ENCODE results near the gene DNAH6. TPM values are rescaled to one million over a fixed set of nuclear protein-coding genes. Genes with fewer than 3 reads are reported as not detected.
"Not testable (repeated sequence)": the region's sequence is repeated elsewhere in the genome, so short reads cannot be mapped to it uniquely, and the experiment has no call there.

DNAH6 gene
- total RNA-seq, 3 donors from 2014 or later, result 0.03 to 0.19 (median 0.11) TPM

- DNase-seq, result no peak
- Mint-ChIP-seq H3K4me3 (no peak overlapping the region), H3K4me1 (ENCODE audit: low read depth) (peaks cover 11% of the 10 kb centered on the region), H3K9me3 (peaks cover 11% of the 10 kb centered on the region), H3K27me3 (ENCODE audit: low read depth) (no peaks in the 10 kb centered on the region), H3K36me3 (ENCODE audit: insufficient read depth) (no peaks in the 10 kb centered on the region)
- no peak for ATAC-seq
Observed at GRCh38 chr2:84735389-84735788, 219.1 kb downstream of the DNAH6 start.

- ATAC-seq (peak; percentile 78 to 88), DNase-seq (peak; percentile 20)
- Mint-ChIP-seq H3K27me3 (ENCODE audit: low read depth) (no peaks in the 10 kb centered on the region), H3K4me1 (ENCODE audit: low read depth) (peaks cover 19% of the 10 kb centered on the region), H3K36me3 (ENCODE audit: insufficient read depth) (no peaks in the 10 kb centered on the region), H3K4me3 (no peak overlapping the region), H3K9me3 (peaks cover 11% of the 10 kb centered on the region)
Observed at GRCh38 chr2:84741182-84741822, 225.0 kb downstream of the DNAH6 start.

GRCh38 chr2:84748341-84748740 lies 232.0 kb downstream of the DNAH6 start:
- ATAC-seq, result no peak
- H3K9me3 Mint-ChIP-seq, result peaks cover 4% of the 10 kb centered on the region

GRCh38 chr2:84749442-84749841 lies 233.1 kb downstream of the DNAH6 start:
- no peak for ATAC-seq
- H3K27me3 Mint-ChIP-seq (ENCODE audit: low read depth), result no peaks in the 10 kb centered on the region
- H3K9me3 Mint-ChIP-seq, result peaks cover 4% of the 10 kb centered on the region
- peaks cover 4% of the 10 kb centered on the region for H3K4me1 Mint-ChIP-seq (ENCODE audit: low read depth)
- H3K36me3 Mint-ChIP-seq (ENCODE audit: insufficient read depth), result peaks cover 3% of the 10 kb centered on the region
- no peak overlapping the region for H3K4me3 Mint-ChIP-seq
- DNase-seq, result no peak

More at GRCh38 chr2:84748341-84748740, 232.0 kb downstream of the DNAH6 start:
- DNase-seq, result no peak
- Mint-ChIP-seq H3K36me3 (ENCODE audit: insufficient read depth) (peaks cover 3% of the 10 kb centered on the region), H3K4me3 (no peak overlapping the region), H3K27me3 (ENCODE audit: low read depth) (no peaks in the 10 kb centered on the region), H3K4me1 (ENCODE audit: low read depth) (peaks cover 4% of the 10 kb centered on the region)

DNA sequence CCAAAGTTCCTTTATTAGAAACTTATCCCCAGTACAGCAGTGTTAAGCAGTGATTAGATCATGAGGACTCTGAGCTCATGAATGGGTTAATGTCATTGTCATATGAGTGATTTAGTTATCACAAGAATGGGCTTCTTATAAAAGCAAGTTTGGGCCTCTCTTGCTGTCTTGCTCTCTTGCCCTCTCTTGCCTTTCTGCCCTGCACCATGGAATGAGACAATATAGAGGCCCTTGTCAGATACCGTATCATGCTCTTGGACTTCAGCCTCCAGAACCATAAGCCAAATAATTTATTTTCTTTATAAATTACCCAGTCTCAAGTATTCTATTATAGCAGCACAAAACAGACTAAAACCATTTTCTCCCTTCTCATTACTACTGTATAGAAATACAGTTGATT lies 238.8 kb downstream of the DNAH6 start:
- Mint-ChIP-seq H3K9me3 (no peaks in the 10 kb centered on the region), H3K27me3 (ENCODE audit: low read depth) (no peaks in the 10 kb centered on the region), H3K4me3 (no peak overlapping the region), H3K36me3 (ENCODE audit: insufficient read depth) (no peaks in the 10 kb centered on the region), H3K4me1 (ENCODE audit: low read depth) (peaks cover 15% of the 10 kb centered on the region)
- no peak for DNase-seq
- ATAC-seq, result no peak

- no peak for ATAC-seq
- H3K4me3 Mint-ChIP-seq, result no peak overlapping the region
- H3K36me3 Mint-ChIP-seq (ENCODE audit: insufficient read depth), result no peaks in the 10 kb centered on the region
- no peak for DNase-seq
- H3K9me3 Mint-ChIP-seq, result no peaks in the 10 kb centered on the region
- H3K27me3 Mint-ChIP-seq (ENCODE audit: low read depth), result no peaks in the 10 kb centered on the region
- H3K4me1 Mint-ChIP-seq (ENCODE audit: low read depth), result peaks cover 18% of the 10 kb centered on the region
Observed at GRCh38 chr2:84757648-84758047, 241.3 kb downstream of the DNAH6 start.

DNA sequence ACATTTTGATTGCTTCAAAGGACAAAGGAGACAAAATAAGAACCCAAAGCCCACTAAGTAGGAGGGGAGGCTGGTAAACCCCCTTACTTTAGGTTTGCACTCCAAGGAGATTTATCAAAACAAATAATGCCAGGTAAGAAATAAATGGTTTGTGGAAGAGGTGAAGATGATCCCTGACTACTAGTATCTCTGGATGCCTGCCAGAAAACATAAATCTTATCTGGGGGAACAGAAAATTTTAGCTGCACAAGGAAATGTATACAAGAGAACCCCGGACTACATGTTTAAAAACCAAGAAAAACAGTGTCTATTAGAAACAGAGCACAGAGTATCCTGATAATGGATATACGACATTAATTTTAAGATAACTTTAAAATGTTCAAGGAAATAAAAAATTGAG lies 250.5 kb downstream of the DNAH6 start:
- H3K9me3 Mint-ChIP-seq, result peaks cover 15% of the 10 kb centered on the region
- H3K4me1 Mint-ChIP-seq (ENCODE audit: low read depth), result no peaks in the 10 kb centered on the region
- H3K4me3 Mint-ChIP-seq, result no peak overlapping the region
- no peaks in the 10 kb centered on the region for H3K36me3 Mint-ChIP-seq (ENCODE audit: insufficient read depth)
- DNase-seq (no peak), ATAC-seq (no peak)
- H3K27me3 Mint-ChIP-seq (ENCODE audit: low read depth), result no peaks in the 10 kb centered on the region

- Mint-ChIP-seq H3K9me3 (peaks cover 33% of the 10 kb centered on the region), H3K27me3 (ENCODE audit: low read depth) (no peaks in the 10 kb centered on the region), H3K4me1 (ENCODE audit: low read depth) (no peaks in the 10 kb centered on the region), H3K4me3 (no peak overlapping the region), H3K36me3 (ENCODE audit: insufficient read depth) (peaks cover 1% of the 10 kb centered on the region)
- DNase-seq (no peak), ATAC-seq (no peak)
Observed at GRCh38 chr2:84768840-84769239, 252.5 kb downstream of the DNAH6 start.

- H3K4me1 Mint-ChIP-seq (ENCODE audit: low read depth), result no peaks in the 10 kb centered on the region
- ATAC-seq (no peak), DNase-seq (no peak)
- H3K4me3 Mint-ChIP-seq, result no peak overlapping the region
- H3K36me3 Mint-ChIP-seq (ENCODE audit: insufficient read depth), result peaks cover 1% of the 10 kb centered on the region
- H3K27me3 Mint-ChIP-seq (ENCODE audit: low read depth), result no peaks in the 10 kb centered on the region
- peaks cover 45% of the 10 kb centered on the region for H3K9me3 Mint-ChIP-seq
Observed at GRCh38 chr2:84770280-84770679, 254.0 kb downstream of the DNAH6 start.

DNA sequence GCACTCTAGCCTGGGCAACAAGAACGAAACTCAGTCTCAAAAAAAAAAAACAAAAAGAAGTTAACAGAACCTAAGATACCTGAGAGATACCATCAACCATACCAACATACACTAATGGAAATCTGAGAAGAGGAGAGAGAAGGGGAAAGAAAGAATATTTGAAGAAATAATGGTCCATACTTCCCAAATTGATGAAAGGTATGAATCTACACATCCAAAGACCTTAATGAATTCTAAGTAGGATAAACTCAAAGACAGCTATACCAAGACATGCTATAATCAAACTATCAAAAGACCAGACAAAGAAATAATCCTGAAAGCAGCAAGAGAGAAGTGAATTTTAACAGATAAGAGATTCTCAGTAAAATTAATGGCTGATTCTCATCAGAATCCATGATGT lies 255.0 kb downstream of the DNAH6 start:
- peaks cover 53% of the 10 kb centered on the region for H3K9me3 Mint-ChIP-seq
- H3K36me3 Mint-ChIP-seq (ENCODE audit: insufficient read depth), result peaks cover 1% of the 10 kb centered on the region
- H3K4me1 Mint-ChIP-seq (ENCODE audit: low read depth), result no peaks in the 10 kb centered on the region
- no peaks in the 10 kb centered on the region for H3K27me3 Mint-ChIP-seq (ENCODE audit: low read depth)
- ATAC-seq, result no peak
- no peak for DNase-seq
- no peak overlapping the region for H3K4me3 Mint-ChIP-seq

- not testable (repeated sequence) for ATAC-seq; H3K36me3 Mint-ChIP-seq (ENCODE audit: insufficient read depth); DNase-seq; H3K27me3 Mint-ChIP-seq (ENCODE audit: low read depth); H3K4me3 Mint-ChIP-seq
- Mint-ChIP-seq H3K4me1 (ENCODE audit: low read depth) (peaks cover 12% of the 10 kb centered on the region), H3K9me3 (peaks cover 60% of the 10 kb centered on the region)
Observed at GRCh38 chr2:84773562-84773961, 257.3 kb downstream of the DNAH6 start.

DNA sequence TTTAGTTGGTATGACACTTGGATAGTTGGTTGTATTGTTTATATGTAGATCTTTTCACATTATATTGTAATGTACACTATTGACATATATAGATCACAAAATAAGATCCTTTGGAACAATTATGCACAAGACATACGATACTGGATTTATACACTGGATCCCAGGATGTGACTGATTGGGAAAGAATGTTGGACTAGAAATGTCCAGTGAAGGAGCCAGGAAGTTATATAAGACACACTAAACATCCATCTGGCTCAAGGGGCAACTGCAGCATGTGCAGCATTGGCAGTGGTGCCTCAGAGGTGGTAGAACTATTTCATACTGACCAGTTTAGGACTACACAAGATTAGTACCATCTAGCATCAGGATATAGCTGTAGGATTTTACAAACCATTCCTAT lies 259.7 kb downstream of the DNAH6 start:
- ATAC-seq, result no peak
- H3K4me1 Mint-ChIP-seq (ENCODE audit: low read depth), result peaks cover 36% of the 10 kb centered on the region
- DNase-seq, result no peak
- H3K4me3 Mint-ChIP-seq, result no peak overlapping the region
- H3K27me3 Mint-ChIP-seq (ENCODE audit: low read depth), result no peaks in the 10 kb centered on the region
- peaks cover 53% of the 10 kb centered on the region for H3K9me3 Mint-ChIP-seq
- H3K36me3 Mint-ChIP-seq (ENCODE audit: insufficient read depth), result peaks cover 1% of the 10 kb centered on the region

DNA sequence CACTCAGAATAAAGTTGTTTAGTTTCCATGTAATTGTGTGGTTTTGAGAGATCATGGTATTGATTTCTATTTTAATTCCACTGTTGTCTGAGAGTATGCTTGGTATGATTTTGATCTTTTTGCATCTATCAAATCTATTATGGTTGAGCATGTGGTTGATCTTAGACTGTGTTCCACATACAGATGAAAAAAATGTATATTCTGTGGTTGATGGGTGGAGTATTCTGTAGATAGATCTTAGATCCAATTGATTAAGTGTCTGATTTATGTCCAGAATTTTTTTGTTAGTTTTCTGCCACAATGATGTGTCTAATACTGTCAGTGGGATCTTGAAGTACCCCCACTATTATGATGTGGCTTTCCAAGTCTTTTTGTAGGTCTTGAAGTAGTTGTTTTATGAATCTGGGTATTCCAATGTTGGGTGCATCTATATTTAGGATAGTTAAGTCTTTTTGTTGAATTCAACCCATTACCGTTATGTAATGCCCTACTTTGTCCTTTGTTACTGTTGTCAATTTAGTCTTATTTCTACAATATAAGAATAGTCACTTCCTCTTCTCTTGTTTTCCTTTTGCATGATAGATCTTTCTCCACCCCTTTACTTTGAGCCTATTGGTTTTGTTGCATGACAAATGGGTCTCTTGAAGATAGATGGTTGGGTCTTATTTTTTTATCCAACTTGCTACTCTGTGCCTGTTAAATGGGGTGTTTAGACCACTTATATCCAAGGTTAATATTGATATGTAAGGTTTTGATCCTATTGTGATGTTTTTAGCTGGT lies 262.8 kb downstream of the DNAH6 start:
- H3K4me1 Mint-ChIP-seq (ENCODE audit: low read depth), result peaks cover 67% of the 10 kb centered on the region
- ATAC-seq, result no peak
- no peak overlapping the region for H3K4me3 Mint-ChIP-seq

DNA sequence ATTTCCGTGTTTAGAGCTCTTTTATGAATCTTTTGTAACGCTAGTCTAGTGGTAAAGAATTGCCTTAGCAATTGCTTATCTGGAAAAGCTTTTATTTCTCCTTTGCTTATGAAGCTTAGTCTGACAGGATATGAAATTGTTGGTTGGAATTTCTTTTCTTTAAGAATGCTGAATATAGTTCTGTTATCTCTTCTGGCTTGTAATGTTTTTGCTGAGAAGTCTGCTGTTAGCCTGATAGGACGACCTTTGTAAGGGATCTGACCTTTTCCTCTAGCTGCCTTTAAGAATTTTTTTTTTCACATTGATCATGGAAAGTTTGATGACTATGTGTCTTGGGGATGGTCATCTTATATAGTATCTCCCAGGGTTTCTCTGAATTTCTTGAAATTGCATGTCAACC lies 263.5 kb downstream of the DNAH6 start:
- ATAC-seq, result no peak
- peaks cover 2% of the 10 kb centered on the region for H3K36me3 Mint-ChIP-seq (ENCODE audit: insufficient read depth)
- no peak overlapping the region for H3K4me3 Mint-ChIP-seq
- H3K4me1 Mint-ChIP-seq (ENCODE audit: low read depth), result peaks cover 74% of the 10 kb centered on the region
- no peak for DNase-seq
- H3K27me3 Mint-ChIP-seq (ENCODE audit: low read depth), result no peaks in the 10 kb centered on the region
- peaks cover 21% of the 10 kb centered on the region for H3K9me3 Mint-ChIP-seq

More for the DNA sequence above, 262.8 kb downstream of the DNAH6 start:
- Mint-ChIP-seq H3K36me3 (ENCODE audit: insufficient read depth) (peaks cover 2% of the 10 kb centered on the region), H3K9me3 (peaks cover 28% of the 10 kb centered on the region), H3K27me3 (ENCODE audit: low read depth) (no peaks in the 10 kb centered on the region)
- DNase-seq, result no peak
